Large intestine (tissue), 3 donors: Measurements from ENCODE around the gene AFF2. TPM values are rescaled to one million over a fixed set of nuclear protein-coding genes. Genes with fewer than 3 reads are reported as not detected.
"Not testable (repeated sequence)": the region's sequence is repeated elsewhere in the genome, so short reads cannot be mapped to it uniquely, and the experiment has no call there.

ENCODE experiments used
- DNase-seq, 2 donors: peaks; one replicate each; pipeline versions ENCODE4 v3.0.0 to v3.0.0-alpha.2; 2013
- H3K27ac ChIP-seq: one replicate; pipeline ENCODE4 v1.5.1; 2013; ENCODE audit warnings: low read length
- H3K27me3 ChIP-seq: 2 replicates; pipeline ENCODE4 v1.6.1; 2013; ENCODE audit warnings: low read length; ENCODE audit not compliant: control insufficient read depth, insufficient read depth
- H3K36me3 ChIP-seq: 2 replicates; pipeline ENCODE4 v1.6.1; 2013; ENCODE audit warnings: low read length; ENCODE audit not compliant: control insufficient read depth, insufficient read depth
- H3K4me1 ChIP-seq: one replicate; pipeline ENCODE4 v1.6.1; 2013; ENCODE audit warnings: low read length; ENCODE audit not compliant: control insufficient read depth, insufficient read depth
- H3K4me3 ChIP-seq: one replicate; pipeline ENCODE4 v1.5.1; 2013; ENCODE audit warnings: low read length
- H3K9me3 ChIP-seq: one replicate; pipeline ENCODE4 v1.6.1; 2013; ENCODE audit warnings: mild to moderate bottlenecking, low read depth, low read length, moderate library complexity; ENCODE audit not compliant: control insufficient read depth
- WGBS: methylation state at CpG from one replicate; pipeline ENCODE4 v1.1.5; 2013; ENCODE audit warnings: low lambda C conversion rate; ENCODE audit not compliant: insufficient coverage; 5-methylcytosine and 5-hydroxymethylcytosine counted together
- polyA plus RNA-seq: library from polyadenylated mRNA; unstranded; fragments of 120-200 nt; gene quantifications from one replicate; pipeline ENCODE4 v1.2.1, GENCODE V29; 2013

AFF2 gene
- polyA plus RNA-seq, 1 donor: 1.6 TPM

DNA sequence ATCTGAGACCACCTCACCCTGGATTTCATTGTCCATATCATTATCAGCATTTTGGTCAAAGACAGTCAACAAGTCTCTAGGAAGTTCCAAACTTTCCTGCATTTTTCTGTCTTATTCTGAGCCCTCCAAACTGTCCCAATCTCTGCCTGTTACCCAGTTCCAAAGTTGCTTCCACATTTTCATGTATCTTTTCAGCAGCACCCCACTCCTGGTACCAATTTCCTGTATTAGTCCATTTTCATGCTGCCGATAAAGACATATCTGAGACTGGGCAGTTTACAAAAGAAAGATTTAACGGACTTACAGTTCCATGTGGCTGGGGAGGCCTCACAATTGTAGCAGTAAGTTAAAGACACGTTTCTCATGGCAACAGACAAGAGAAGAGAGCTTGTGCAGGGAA is 168.8 kb downstream of the AFF2 start:
- not testable (repeated sequence) for DNase-seq, H3K4me1 ChIP-seq, H3K27me3 ChIP-seq

DNA sequence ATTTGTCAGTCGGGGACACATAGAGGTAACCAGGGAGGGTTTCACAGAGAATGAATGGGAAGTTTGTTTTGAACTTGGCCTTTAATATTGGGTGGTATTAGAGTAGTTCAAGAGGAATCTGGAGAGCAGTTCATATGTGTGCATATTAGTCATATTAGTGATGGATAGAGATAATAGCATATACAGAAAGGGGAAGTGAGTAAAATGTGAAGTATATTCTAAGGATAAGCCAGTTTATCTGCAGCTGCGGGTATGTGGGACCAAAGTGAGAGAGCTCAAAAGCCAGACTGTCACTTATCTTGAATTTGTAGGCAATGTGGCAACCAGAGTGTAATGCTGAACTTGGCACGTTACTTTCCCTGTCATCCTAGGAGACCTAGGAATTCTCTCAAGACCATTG is 169.9 kb downstream of the AFF2 start:
- WGBS: no CpG with 5 or more reads among the region's 3 CpGs
- H3K9me3 ChIP-seq: no peaks in the 10 kb centered on the region
- H3K27me3 ChIP-seq: no peaks in the 10 kb centered on the region
- no peak overlapping the region for H3K4me3 ChIP-seq
- no peak for DNase-seq
- no peaks in the 10 kb centered on the region for H3K4me1 ChIP-seq
- H3K27ac ChIP-seq: no peak overlapping the region
- H3K36me3 ChIP-seq: no peaks in the 10 kb centered on the region

More for the DNA sequence above, 168.8 kb downstream of the AFF2 start:
- not testable (repeated sequence) for H3K9me3 ChIP-seq, H3K36me3 ChIP-seq, H3K27ac ChIP-seq, H3K4me3 ChIP-seq
- no CpG with 5 or more reads among the region's 3 CpGs for WGBS

DNA sequence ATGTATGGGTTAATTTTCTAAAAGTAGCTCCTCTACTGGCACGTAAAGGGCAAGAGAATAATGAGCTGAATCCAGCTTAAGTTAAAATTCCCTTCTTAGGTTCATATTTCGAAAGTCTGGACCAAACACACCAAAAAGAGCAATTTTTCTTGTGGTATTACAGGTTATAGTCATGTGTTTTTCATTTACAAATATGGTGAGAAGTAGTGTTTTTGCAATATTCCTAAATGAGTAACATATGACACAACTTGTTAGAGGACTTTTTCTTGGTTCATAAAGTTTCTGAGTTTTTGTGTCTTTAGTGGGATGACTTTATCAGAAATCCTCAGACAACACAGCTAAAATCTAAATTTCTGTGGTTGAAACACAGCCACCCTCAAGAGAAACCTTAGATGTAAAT is 172.1 kb downstream of the AFF2 start:
- Histone ChIP-seq H3K9me3 (no peaks in the 10 kb centered on the region), H3K27me3 (no peaks in the 10 kb centered on the region), H3K4me1 (no peaks in the 10 kb centered on the region), H3K36me3 (no peaks in the 10 kb centered on the region), H3K27ac (no peak overlapping the region), H3K4me3 (no peak overlapping the region)
- WGBS: no CpG with 5 or more reads among the region's 2 CpGs
- DNase-seq: no peak

DNA sequence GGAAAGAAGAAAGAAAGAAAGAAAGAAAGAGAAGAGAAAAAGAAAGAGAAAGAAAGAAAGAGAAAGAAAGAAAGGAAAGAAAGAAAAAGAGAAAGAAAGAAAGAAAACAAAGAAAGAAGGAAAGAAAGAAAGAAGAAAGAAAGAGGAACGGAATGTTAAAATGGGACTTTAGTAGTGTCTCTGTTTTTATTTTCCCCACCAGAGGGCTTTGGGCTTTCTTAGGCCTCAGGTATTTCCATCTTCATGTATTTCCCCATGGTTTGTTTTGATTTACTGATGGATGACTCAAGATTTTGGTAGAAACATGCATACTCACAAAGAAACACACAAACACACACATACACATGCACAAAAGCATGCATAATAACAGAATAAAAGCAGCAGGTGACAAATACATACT is 181.2 kb downstream of the AFF2 start:
- DNase-seq: no peak
- H3K4me3 ChIP-seq: no peak overlapping the region
- H3K27ac ChIP-seq: no peak overlapping the region
- H3K9me3 ChIP-seq: no peaks in the 10 kb centered on the region
- no CpG with 5 or more reads among the region's 1 CpG for WGBS
- no peaks in the 10 kb centered on the region for H3K4me1 ChIP-seq
- H3K27me3 ChIP-seq: no peaks in the 10 kb centered on the region
- no peaks in the 10 kb centered on the region for H3K36me3 ChIP-seq

DNA sequence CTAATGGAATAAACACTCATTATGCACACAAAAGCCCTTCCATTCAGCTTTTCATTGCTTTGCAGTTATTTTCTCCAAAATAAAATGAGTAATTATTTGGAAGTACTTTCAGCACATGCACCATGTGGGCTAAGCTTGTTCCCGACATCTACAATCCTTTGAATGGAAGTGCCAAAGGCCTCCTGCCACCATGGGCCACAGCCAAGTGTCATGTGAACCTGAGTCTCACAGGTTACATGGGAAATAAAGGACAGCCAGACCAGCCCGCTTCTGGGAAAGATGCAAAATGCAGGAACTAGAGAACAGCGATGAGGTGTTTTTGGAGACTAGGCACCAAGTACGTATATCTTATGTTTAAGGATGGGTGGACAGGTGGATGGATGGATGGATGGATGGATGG is 181.8 kb downstream of the AFF2 start:
- no peak for DNase-seq
- Histone ChIP-seq H3K27ac (no peak overlapping the region), H3K36me3 (no peaks in the 10 kb centered on the region), H3K27me3 (no peaks in the 10 kb centered on the region), H3K9me3 (no peaks in the 10 kb centered on the region), H3K4me1 (no peaks in the 10 kb centered on the region), H3K4me3 (no peak overlapping the region)
- no CpG with 5 or more reads among the region's 4 CpGs for WGBS

- H3K4me3 ChIP-seq: no peak overlapping the region
- no peaks in the 10 kb centered on the region for H3K4me1 ChIP-seq
- no peaks in the 10 kb centered on the region for H3K36me3 ChIP-seq
- no peak for DNase-seq
- no CpG with 5 or more reads among the region's 2 CpGs for WGBS
- H3K9me3 ChIP-seq: no peaks in the 10 kb centered on the region
- H3K27me3 ChIP-seq: no peaks in the 10 kb centered on the region
- H3K27ac ChIP-seq: no peak overlapping the region
Observed at GRCh38 chrX:148691456-148691855, 191.0 kb downstream of the AFF2 start.

DNA sequence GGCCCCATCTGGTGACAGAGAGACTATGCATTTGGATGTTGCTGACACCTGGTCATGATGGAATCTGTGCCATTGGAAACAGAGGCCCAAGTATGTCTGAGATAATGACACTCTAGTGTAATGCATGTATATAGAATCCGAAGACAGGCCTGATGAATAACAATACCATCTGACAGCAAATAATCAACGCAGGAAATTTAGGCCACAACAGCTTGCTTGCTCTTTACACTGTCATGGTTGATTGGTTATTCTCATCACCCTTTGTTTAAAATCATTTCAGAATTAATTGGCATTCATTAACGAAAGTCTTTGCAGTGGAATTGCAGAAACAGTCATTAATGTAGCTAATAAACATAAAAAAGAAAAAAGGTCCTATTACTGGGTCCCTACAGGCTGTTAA is 194.8 kb downstream of the AFF2 start:
- Histone ChIP-seq H3K9me3 (no peaks in the 10 kb centered on the region), H3K27ac (no peak overlapping the region), H3K4me1 (no peaks in the 10 kb centered on the region), H3K36me3 (no peaks in the 10 kb centered on the region), H3K4me3 (no peak overlapping the region), H3K27me3 (no peaks in the 10 kb centered on the region)
- no CpG with 5 or more reads among the region's 3 CpGs for WGBS
- no peak for DNase-seq

DNA sequence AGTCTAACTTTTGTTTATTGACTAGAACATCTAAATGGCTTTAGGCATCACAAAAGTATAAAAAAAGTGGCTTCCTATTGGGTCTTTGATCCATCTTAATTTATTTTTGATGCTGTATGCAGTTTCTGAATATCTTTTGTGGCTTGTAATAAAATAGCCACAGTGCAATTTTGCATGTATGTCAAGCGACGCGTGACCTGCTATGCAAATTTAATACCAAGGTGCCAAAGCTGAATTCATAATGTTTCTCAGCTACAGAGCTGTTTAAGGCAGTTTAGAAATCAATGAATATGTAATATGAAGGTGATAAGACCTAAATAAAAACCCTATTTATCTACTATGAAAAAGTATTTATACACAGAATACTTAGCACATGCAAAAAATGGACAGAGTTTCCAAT is 197.8 kb downstream of the AFF2 start:
- no peaks in the 10 kb centered on the region for H3K9me3 ChIP-seq
- WGBS: no CpG with 5 or more reads among the region's 3 CpGs
- no peak overlapping the region for H3K27ac ChIP-seq

GRCh38 chrX:148700021-148700420 is 199.6 kb downstream of the AFF2 start:
- no peak for DNase-seq
- Histone ChIP-seq H3K27me3 (no peaks in the 10 kb centered on the region), H3K9me3 (no peaks in the 10 kb centered on the region), H3K36me3 (no peaks in the 10 kb centered on the region), H3K4me3 (no peak overlapping the region), H3K4me1 (no peaks in the 10 kb centered on the region), H3K27ac (no peak overlapping the region)
- WGBS: no CpG with 5 or more reads among the region's 2 CpGs

More for the DNA sequence above, 197.8 kb downstream of the AFF2 start:
- no peak overlapping the region for H3K4me3 ChIP-seq
- no peak for DNase-seq
- no peaks in the 10 kb centered on the region for H3K4me1 ChIP-seq
- no peaks in the 10 kb centered on the region for H3K27me3 ChIP-seq
- no peaks in the 10 kb centered on the region for H3K36me3 ChIP-seq

DNA sequence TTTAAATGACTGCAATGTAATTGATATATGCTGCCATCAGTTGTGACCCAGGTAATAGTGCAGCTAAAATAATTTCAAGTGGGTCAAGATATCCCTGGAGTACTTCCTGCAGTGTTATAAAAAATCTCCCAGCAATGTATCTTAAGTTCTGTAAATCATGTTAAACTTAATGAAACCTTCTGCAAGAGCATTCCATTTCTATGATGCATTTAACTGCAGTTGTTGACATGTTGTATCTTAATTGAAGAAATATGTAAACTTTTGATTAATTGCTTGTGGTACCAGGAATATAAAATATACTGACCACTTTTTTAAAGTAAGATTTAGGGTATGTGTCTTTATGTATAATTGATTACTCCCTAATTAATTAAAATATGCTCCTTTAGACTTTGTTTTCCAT is 213.6 kb downstream of the AFF2 start:
- no peak for DNase-seq
- Histone ChIP-seq H3K27ac (no peak overlapping the region), H3K4me3 (no peak overlapping the region), H3K27me3 (no peaks in the 10 kb centered on the region), H3K9me3 (no peaks in the 10 kb centered on the region), H3K36me3 (no peaks in the 10 kb centered on the region), H3K4me1 (no peaks in the 10 kb centered on the region)

GRCh38 chrX:148715361-148715760 is 214.9 kb downstream of the AFF2 start:
- H3K27me3 ChIP-seq: no peaks in the 10 kb centered on the region
- H3K36me3 ChIP-seq: no peaks in the 10 kb centered on the region
- no peak overlapping the region for H3K27ac ChIP-seq
- H3K4me3 ChIP-seq: no peak overlapping the region
- no peaks in the 10 kb centered on the region for H3K9me3 ChIP-seq
- DNase-seq: no peak
- no peaks in the 10 kb centered on the region for H3K4me1 ChIP-seq
- no CpG with 5 or more reads among the region's 4 CpGs for WGBS
